ENCODE data around the gene C12orf42.

GRCh38 chr12:103330672-103331071 is 165.1 kb downstream of the C12orf42 start:
- TF ChIP-seq CTCF (IDR thresholded peaks at IDR 0.05) (no peak), POLR2A (IDR thresholded peaks at IDR 0.05) (no peak)

All from Peyer's patch (tissue), 4 donors.